ENCODE data around the gene RIMS4.
"Not testable (repeated sequence)": the region's sequence is repeated elsewhere in the genome, so short reads cannot be mapped to it uniquely, and the experiment has no call there.

Gene RIMS4

GRCh38 chr20:44790638-44791393 lies 19.5 kb downstream of the RIMS4 start:
- DNase-seq: no peak

GRCh38 chr20:44788706-44789456 lies 21.5 kb downstream of the RIMS4 start:
- no peak for DNase-seq

GRCh38 chr20:44787299-44787698 lies 23.0 kb downstream of the RIMS4 start:
- DNase-seq: no peak

- no peak for DNase-seq
These were observed 24.6 kb downstream of the RIMS4 start for GRCh38 chr20:44785768-44786167.

GRCh38 chr20:44784688-44785087 lies 25.7 kb downstream of the RIMS4 start:
- DNase-seq: no peak

- no peak for DNase-seq
These were observed 28.6 kb downstream of the RIMS4 start for GRCh38 chr20:44781791-44782190.

GRCh38 chr20:44781118-44781517 lies 29.2 kb downstream of the RIMS4 start:
- no peak for DNase-seq

- no peak for DNase-seq
These were observed 30.1 kb downstream of the RIMS4 start for GRCh38 chr20:44780226-44780625.

- DNase-seq: no peak
These were observed 33.4 kb downstream of the RIMS4 start for GRCh38 chr20:44776980-44777379.

GRCh38 chr20:44773070-44773829 lies 37.1 kb downstream of the RIMS4 start:
- no peak for DNase-seq

GRCh38 chr20:44772636-44773035 lies 37.7 kb downstream of the RIMS4 start:
- no peak for DNase-seq

GRCh38 chr20:44771172-44771535 lies 39.2 kb downstream of the RIMS4 start:
- no peak for DNase-seq

GRCh38 chr20:44770484-44771171 lies 39.7 kb downstream of the RIMS4 start:
- DNase-seq: no peak

- DNase-seq: no peak
These were observed 40.9 kb downstream of the RIMS4 start for GRCh38 chr20:44769481-44769863.

GRCh38 chr20:44768854-44769480 lies 41.4 kb downstream of the RIMS4 start:
- DNase-seq: no peak

- no peak for DNase-seq
These were observed 42.1 kb downstream of the RIMS4 start for GRCh38 chr20:44768256-44768655.

- no peak for DNase-seq
These were observed 44.5 kb downstream of the RIMS4 start for GRCh38 chr20:44765701-44766347.

GRCh38 chr20:44765091-44765490 lies 45.3 kb downstream of the RIMS4 start:
- DNase-seq: no peak

GRCh38 chr20:44763798-44764197 lies 46.5 kb downstream of the RIMS4 start:
- DNase-seq: not testable (repeated sequence)

GRCh38 chr20:44762466-44763140 lies 47.7 kb downstream of the RIMS4 start:
- DNase-seq: no peak

- no peak for DNase-seq
These were observed 48.9 kb downstream of the RIMS4 start for GRCh38 chr20:44761423-44761822.

- DNase-seq: no peak
These were observed 50.8 kb downstream of the RIMS4 start for GRCh38 chr20:44759595-44759994.
